CD8-positive, alpha-beta memory T cell (primary cell): ENCODE measurements around the gene DCLK1. TPM values are rescaled to one million over a fixed set of nuclear protein-coding genes. Genes with fewer than 3 reads are reported as not detected.

Experiments used
- CTCF ChIA-PET: fragments of 350-600 bp; sonication (Branson Sonifier 250); formaldehyde crosslinking; loops from one replicate; lab custom pipeline; 2021; ENCODE audit warnings: antibody characterized with exemption; lab: Charles Lee
- POLR2A ChIA-PET: fragments of 350-600 bp; sonication (Branson Sonifier 250); formaldehyde crosslinking; loops from one replicate; lab custom pipeline; 2021; ENCODE audit warnings: antibody characterized with exemption; lab: Charles Lee
- DNase-seq, 5 donors: peaks; one replicate each; pipeline versions ENCODE4 v3.0.0 to v3.0.0-alpha.2; 2020 to 2022; ENCODE audit warnings: mixed read lengths in 1 of 5
- H3K27ac ChIP-seq: one replicate; pipeline ENCODE4 v1.7.0; 2013; ENCODE audit warnings: low read depth, mild to moderate bottlenecking, low read length, moderate library complexity
- H3K27me3 ChIP-seq: 2 replicates; pipeline ENCODE4 v1.7.0; 2013; ENCODE audit warnings: low read length, mild to moderate bottlenecking; ENCODE audit not compliant: insufficient read depth, poor library complexity, severe bottlenecking
- H3K36me3 ChIP-seq: 2 replicates; pipeline ENCODE4 v1.7.0; 2013; ENCODE audit warnings: mild to moderate bottlenecking, low read length, moderate library complexity; ENCODE audit not compliant: insufficient read depth
- H3K4me1 ChIP-seq: 2 replicates; pipeline ENCODE4 v1.7.0; 2013; ENCODE audit warnings: mild to moderate bottlenecking, low read length, moderate library complexity; ENCODE audit not compliant: insufficient read depth
- H3K4me3 ChIP-seq: 2 replicates; pipeline ENCODE4 v1.7.0; 2013; ENCODE audit warnings: mild to moderate bottlenecking, low read length
- H3K9me3 ChIP-seq: 2 replicates; pipeline ENCODE4 v1.7.0; 2013; ENCODE audit warnings: mild to moderate bottlenecking, low read length
- H3K27ac Mint-ChIP-seq, 8 donors: one replicate each; pipeline ENCODE4 v1.8.0; 2020 to 2021; ENCODE audit warnings: mixed read lengths in 8 of 8, mild to moderate bottlenecking in 6 of 8, inconsistent platforms in 3 of 8, moderate library complexity in 3 of 8
- H3K27me3 Mint-ChIP-seq, 2 donors: one replicate each; pipeline ENCODE4 v1.8.0; 2020 to 2021; ENCODE audit warnings: mixed read lengths in 2 of 2, mild to moderate bottlenecking in 1 of 2, moderate library complexity in 1 of 2
- H3K36me3 Mint-ChIP-seq, 3 donors: one replicate each; pipeline ENCODE4 v1.8.0; 2020 to 2021; ENCODE audit warnings: mixed read lengths in 3 of 3, inconsistent platforms in 1 of 3, mild to moderate bottlenecking in 1 of 3
- H3K4me1 Mint-ChIP-seq, 3 donors: one replicate each; pipeline ENCODE4 v1.8.0; 2020 to 2021; ENCODE audit warnings: mixed read lengths in 3 of 3, inconsistent platforms in 1 of 3, mild to moderate bottlenecking in 1 of 3
- H3K4me3 Mint-ChIP-seq, 7 donors: one replicate each; pipeline ENCODE4 v1.8.0; 2020 to 2021; ENCODE audit warnings: mixed read lengths in 7 of 7, mild to moderate bottlenecking in 6 of 7, moderate library complexity in 4 of 7, inconsistent platforms in 2 of 7
- H3K9me3 Mint-ChIP-seq, 5 donors: one replicate each; pipeline ENCODE4 v1.8.0; 2020 to 2022; ENCODE audit warnings: mixed read lengths in 5 of 5, mild to moderate bottlenecking in 3 of 5, moderate library complexity in 2 of 5, inconsistent platforms in 1 of 5
- polyA plus RNA-seq: library from polyadenylated mRNA; unstranded; fragments of 300-500 nt; fragmentation: Illumina TruSeq; gene quantifications from one replicate; pipeline ENCODE4 v1.2.3, GENCODE V29; 2021
- total RNA-seq, 2 experiments: library from RNA; stranded (reverse); gene quantifications; one replicate each; pipeline ENCODE4 v1.2.3, GENCODE V29; 2021

The DCLK1 gene
- total and polyA plus RNA-seq, 3 experiments from 2014 or later: not detected

DNA sequence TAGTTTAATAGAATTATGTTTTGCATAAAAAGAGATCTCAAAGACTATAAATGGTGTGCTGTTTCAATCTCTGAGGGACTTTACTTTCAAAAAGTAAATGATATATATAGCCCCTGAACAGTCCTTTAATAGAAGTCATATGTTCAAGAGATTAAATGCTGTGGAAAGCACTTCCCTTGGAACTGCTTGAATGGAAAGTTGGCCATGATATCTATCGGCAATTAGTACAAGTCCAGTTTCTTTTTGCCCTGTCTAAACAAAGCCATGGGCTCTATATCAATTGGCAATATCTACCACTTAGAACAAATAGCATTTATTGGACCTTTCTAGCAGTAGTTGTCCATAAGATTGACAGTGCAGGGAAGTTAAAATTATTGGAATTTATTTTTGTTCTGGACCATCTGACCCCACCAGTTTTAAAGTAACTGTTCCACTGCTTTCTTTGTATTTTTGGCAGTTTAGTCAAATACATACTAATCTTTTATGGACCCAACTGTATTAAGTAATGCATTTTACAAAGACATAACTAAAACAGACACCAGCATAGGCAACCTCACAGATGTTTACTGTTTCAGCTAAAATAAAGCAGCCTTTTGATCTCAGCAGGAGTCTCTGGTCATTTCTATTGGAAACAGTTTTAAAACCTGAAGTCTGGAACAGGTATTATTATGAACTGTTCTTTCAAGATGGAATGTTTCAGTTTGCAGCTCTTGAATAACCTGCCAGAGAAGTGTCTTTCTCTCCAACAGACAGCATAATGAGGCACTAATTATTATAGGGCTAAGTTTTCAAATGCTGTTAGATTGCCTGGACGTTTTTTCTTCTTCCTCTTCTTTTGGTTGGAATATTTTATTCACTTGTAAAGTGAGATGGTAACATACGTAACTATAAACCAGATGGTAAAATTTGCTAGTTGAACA, 282.6 kb downstream of the DCLK1 start:
- no peak overlapping the region for H3K27ac Mint-ChIP-seq

DNA sequence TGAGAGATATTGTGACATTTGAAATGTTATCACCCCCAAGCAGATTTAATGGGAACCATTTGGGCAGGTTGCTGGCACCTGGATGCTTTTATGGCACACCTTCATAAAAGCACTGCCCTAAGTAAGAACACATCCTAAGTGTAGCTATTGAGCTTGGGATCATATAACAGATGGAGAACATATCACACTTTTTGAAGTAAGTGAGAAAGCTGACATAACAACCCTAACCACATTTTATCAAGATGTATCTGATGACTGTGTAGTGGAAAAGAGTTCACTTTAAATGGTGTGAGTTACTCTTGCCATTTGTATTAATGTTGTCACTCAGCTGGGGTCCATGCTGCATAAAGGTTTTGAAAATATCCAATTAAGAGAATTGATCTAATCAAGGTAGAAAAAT, 287.9 kb downstream of the DCLK1 start:
- H3K4me1 Mint-ChIP-seq: no peaks in the 10 kb centered on the region

More for the DNA sequence above, 282.6 kb downstream of the DCLK1 start:
- H3K9me3 Mint-ChIP-seq: peaks cover 0 to 15% (median 0%) of the 10 kb centered on the region in 5 donors
- H3K27me3 Mint-ChIP-seq: no peaks in the 10 kb centered on the region
- POLR2A ChIA-PET: no interaction called here
- H3K4me3 ChIP-seq: no peak overlapping the region
- no peaks in the 10 kb centered on the region for H3K9me3 ChIP-seq
- H3K27ac ChIP-seq: no peak overlapping the region
- CTCF ChIA-PET: no interaction called here
- H3K36me3 Mint-ChIP-seq: no peaks in the 10 kb centered on the region
- H3K4me3 Mint-ChIP-seq: no peak overlapping the region
- no peaks in the 10 kb centered on the region for H3K27me3 ChIP-seq
- DNase-seq: no peak
- no peaks in the 10 kb centered on the region for H3K4me1 ChIP-seq
- no peaks in the 10 kb centered on the region for H3K36me3 ChIP-seq
- H3K4me1 Mint-ChIP-seq: no peaks in the 10 kb centered on the region

GRCh38 chr13:35841060-35841521, 290.1 kb downstream of the DCLK1 start:
- CTCF ChIA-PET: no interaction called here
- H3K9me3 Mint-ChIP-seq: peaks cover 0 to 10% (median 3%) of the 10 kb centered on the region in 5 donors
- POLR2A ChIA-PET: no interaction called here

More for the DNA sequence above, 287.9 kb downstream of the DCLK1 start:
- H3K4me3 Mint-ChIP-seq: no peak overlapping the region
- H3K27me3 ChIP-seq: no peaks in the 10 kb centered on the region
- no peak overlapping the region for H3K4me3 ChIP-seq
- H3K36me3 Mint-ChIP-seq: no peaks in the 10 kb centered on the region
- no peaks in the 10 kb centered on the region for H3K9me3 ChIP-seq
- POLR2A ChIA-PET: no interaction called here
- H3K27ac Mint-ChIP-seq: no peak overlapping the region
- H3K9me3 Mint-ChIP-seq: peaks cover 0 to 10% (median 2%) of the 10 kb centered on the region in 5 donors
- H3K36me3 ChIP-seq: no peaks in the 10 kb centered on the region
- H3K27ac ChIP-seq: no peak overlapping the region
- no peaks in the 10 kb centered on the region for H3K4me1 ChIP-seq
- CTCF ChIA-PET: interaction anchor here (1.5 kb wide), 1 partner anchor 9 kb away, joined by 3 read pairs; no protein-coding TSS in a partner anchor
- DNase-seq: no peak
- no peaks in the 10 kb centered on the region for H3K27me3 Mint-ChIP-seq

DNA sequence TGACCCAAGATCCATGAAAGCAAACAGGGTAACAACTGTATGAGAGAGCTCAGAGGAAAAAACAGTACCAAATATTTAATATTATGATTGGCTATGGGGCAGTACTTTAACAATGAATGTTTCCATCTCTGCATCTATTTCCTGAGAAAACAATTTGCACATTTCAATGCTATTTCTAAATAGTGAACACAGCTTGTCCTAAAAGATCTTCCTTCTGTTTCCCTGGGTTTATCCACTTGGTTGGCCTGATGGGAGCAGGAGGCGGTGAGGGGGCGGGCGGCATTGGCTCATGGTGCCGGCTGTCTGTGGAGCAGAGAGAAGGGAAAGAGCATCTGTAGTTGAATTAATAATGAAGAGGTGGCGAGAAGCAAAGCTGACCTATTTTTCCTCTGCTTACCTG, 291.4 kb downstream of the DCLK1 start:
- Mint-ChIP-seq H3K4me1 (no peaks in the 10 kb centered on the region), H3K4me3 (no peak overlapping the region), H3K9me3 (peaks cover 0 to 10% (median 3%) of the 10 kb centered on the region in 5 donors), H3K27me3 (no peaks in the 10 kb centered on the region), H3K27ac (no peak overlapping the region), H3K36me3 (no peaks in the 10 kb centered on the region)
- H3K4me1 ChIP-seq: no peaks in the 10 kb centered on the region
- no peaks in the 10 kb centered on the region for H3K36me3 ChIP-seq
- no peak for DNase-seq
- no peak overlapping the region for H3K4me3 ChIP-seq
- H3K9me3 ChIP-seq: no peaks in the 10 kb centered on the region
- no peaks in the 10 kb centered on the region for H3K27me3 ChIP-seq
- ChIA-PET CTCF (no interaction called here), POLR2A (no interaction called here)
- no peak overlapping the region for H3K27ac ChIP-seq

More at GRCh38 chr13:35841060-35841521, 290.1 kb downstream of the DCLK1 start:
- H3K9me3 ChIP-seq: no peaks in the 10 kb centered on the region
- H3K27me3 Mint-ChIP-seq: no peaks in the 10 kb centered on the region
- H3K27ac ChIP-seq: no peak overlapping the region
- no peak overlapping the region for H3K4me3 ChIP-seq
- H3K4me1 ChIP-seq: no peaks in the 10 kb centered on the region
- no peak overlapping the region for H3K4me3 Mint-ChIP-seq
- no peaks in the 10 kb centered on the region for H3K27me3 ChIP-seq
- no peaks in the 10 kb centered on the region for H3K4me1 Mint-ChIP-seq
- H3K36me3 ChIP-seq: no peaks in the 10 kb centered on the region
- no peak for DNase-seq
- H3K36me3 Mint-ChIP-seq: no peaks in the 10 kb centered on the region
- H3K27ac Mint-ChIP-seq: no peak overlapping the region

GRCh38 chr13:35838356-35838755, 292.8 kb downstream of the DCLK1 start:
- Mint-ChIP-seq H3K4me3 (no peak overlapping the region), H3K36me3 (no peaks in the 10 kb centered on the region), H3K27ac (no peak overlapping the region), H3K4me1 (no peaks in the 10 kb centered on the region), H3K27me3 (no peaks in the 10 kb centered on the region), H3K9me3 (peaks cover 0 to 10% (median 3%) of the 10 kb centered on the region in 5 donors)
- Histone ChIP-seq H3K4me3 (no peak overlapping the region), H3K27ac (no peak overlapping the region), H3K36me3 (no peaks in the 10 kb centered on the region), H3K9me3 (no peaks in the 10 kb centered on the region), H3K4me1 (no peaks in the 10 kb centered on the region), H3K27me3 (no peaks in the 10 kb centered on the region)
- DNase-seq: no peak
- ChIA-PET POLR2A (no interaction called here), CTCF (no interaction called here)

- H3K27ac Mint-ChIP-seq: no peak overlapping the region
Observed at GRCh38 chr13:35836446-35836845, 294.7 kb downstream of the DCLK1 start.

DNA sequence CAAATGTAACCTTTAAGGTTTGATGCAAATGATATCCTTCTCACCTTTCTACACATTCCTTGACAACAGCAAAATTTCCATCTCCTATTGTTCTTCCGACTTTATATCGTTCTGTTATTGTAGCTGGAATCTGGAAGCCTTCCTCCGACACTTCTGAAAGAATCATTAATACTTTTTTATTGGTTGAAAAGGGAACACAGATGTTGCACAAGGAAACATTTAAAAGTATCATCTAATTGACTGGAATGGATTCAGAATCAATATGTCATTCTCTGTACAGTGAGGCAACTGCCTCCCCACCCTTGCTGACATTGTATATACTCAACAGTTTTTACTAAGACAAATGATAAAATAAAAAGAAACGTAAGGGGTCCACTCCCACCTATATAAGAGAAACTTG, 295.2 kb downstream of the DCLK1 start:
- H3K4me1 ChIP-seq: no peaks in the 10 kb centered on the region
- no peak for DNase-seq
- Mint-ChIP-seq H3K27me3 (no peaks in the 10 kb centered on the region), H3K4me3 (no peak overlapping the region), H3K4me1 (no peaks in the 10 kb centered on the region), H3K9me3 (peaks cover 0 to 7% (median 2%) of the 10 kb centered on the region in 5 donors), H3K27ac (no peak overlapping the region), H3K36me3 (no peaks in the 10 kb centered on the region)
- no peaks in the 10 kb centered on the region for H3K9me3 ChIP-seq
- no peak overlapping the region for H3K4me3 ChIP-seq
- no peaks in the 10 kb centered on the region for H3K27me3 ChIP-seq
- H3K27ac ChIP-seq: no peak overlapping the region
- no peaks in the 10 kb centered on the region for H3K36me3 ChIP-seq
- CTCF ChIA-PET: no interaction called here
- POLR2A ChIA-PET: no interaction called here

More at GRCh38 chr13:35836446-35836845, 294.7 kb downstream of the DCLK1 start:
- H3K4me3 ChIP-seq: no peak overlapping the region
- H3K27ac ChIP-seq: no peak overlapping the region
- CTCF ChIA-PET: no interaction called here
- H3K4me3 Mint-ChIP-seq: no peak overlapping the region
- H3K9me3 Mint-ChIP-seq: peaks cover 0 to 7% (median 2%) of the 10 kb centered on the region in 5 donors
- no peak for DNase-seq
- H3K4me1 Mint-ChIP-seq: no peaks in the 10 kb centered on the region
- no peaks in the 10 kb centered on the region for H3K27me3 Mint-ChIP-seq
- no peaks in the 10 kb centered on the region for H3K9me3 ChIP-seq
- POLR2A ChIA-PET: no interaction called here
- H3K27me3 ChIP-seq: no peaks in the 10 kb centered on the region
- no peaks in the 10 kb centered on the region for H3K36me3 ChIP-seq
- no peaks in the 10 kb centered on the region for H3K4me1 ChIP-seq
- H3K36me3 Mint-ChIP-seq: no peaks in the 10 kb centered on the region

DNA sequence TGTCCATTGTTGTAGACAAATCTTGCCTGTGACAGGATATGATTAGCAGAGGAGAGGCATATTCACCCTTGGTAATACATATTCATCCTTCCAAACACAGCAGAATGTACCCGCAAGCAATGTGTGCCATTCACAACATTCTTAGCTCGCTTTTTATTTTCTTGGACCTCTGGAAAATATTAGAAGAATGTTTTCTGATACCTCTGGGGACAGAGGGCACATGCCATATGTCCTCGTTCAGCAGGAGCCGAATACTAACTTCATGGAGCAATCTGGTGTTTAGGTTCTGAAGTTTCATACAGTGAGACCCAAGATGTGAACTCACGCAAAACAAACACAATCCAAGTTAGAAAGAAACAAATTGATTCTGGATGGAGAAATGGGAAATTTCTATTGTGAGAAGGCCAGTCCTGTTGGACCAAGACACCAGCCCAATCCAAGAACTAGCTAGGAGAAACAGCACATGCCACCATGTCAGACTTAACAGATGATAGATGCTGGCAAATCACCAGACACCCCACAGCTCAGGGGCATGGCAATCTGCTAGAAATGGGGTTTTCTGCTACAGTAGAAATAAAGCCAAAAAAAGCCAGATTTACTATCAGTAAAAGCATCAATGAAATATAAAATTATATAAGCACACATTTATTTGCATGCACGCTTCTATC, 297.4 kb downstream of the DCLK1 start:
- H3K4me3 Mint-ChIP-seq: no peak overlapping the region
- H3K9me3 Mint-ChIP-seq: peaks cover 0 to 9% (median 2%) of the 10 kb centered on the region in 5 donors
- CTCF ChIA-PET: no interaction called here

More for the DNA sequence above, 297.4 kb downstream of the DCLK1 start:
- Histone ChIP-seq H3K27me3 (no peaks in the 10 kb centered on the region), H3K9me3 (no peaks in the 10 kb centered on the region), H3K27ac (no peak overlapping the region), H3K36me3 (no peaks in the 10 kb centered on the region), H3K4me1 (no peaks in the 10 kb centered on the region), H3K4me3 (no peak overlapping the region)
- no peak for DNase-seq
- POLR2A ChIA-PET: no interaction called here
- H3K36me3 Mint-ChIP-seq: no peaks in the 10 kb centered on the region
- H3K27me3 Mint-ChIP-seq: no peaks in the 10 kb centered on the region
- no peak overlapping the region for H3K27ac Mint-ChIP-seq
- H3K4me1 Mint-ChIP-seq: no peaks in the 10 kb centered on the region
